PC-9 (cell line): ENCODE measurements around the gene IQGAP3. TPM values are rescaled to one million over a fixed set of nuclear protein-coding genes. Genes with fewer than 3 reads are reported as not detected.

Source experiments
- BruUV-seq: library from RNA; stranded (reverse); fragments of 400-500 nt; replicated peaks from 2 replicates; lab custom pipeline; 2021; lab: Mats Ljungman, UMichigan
- CTCF ChIA-PET: fragments of 300-600 bp; sonication (Branson Sonifier 250); formaldehyde crosslinking; loops from one replicate; lab custom pipeline; 2022; ENCODE audit warnings: antibody characterized with exemption; lab: Charles Lee
- POLR2A ChIA-PET: fragments of 300-600 bp; sonication (Branson Sonifier 250); formaldehyde crosslinking; loops from one replicate; lab custom pipeline; 2022; ENCODE audit warnings: antibody characterized with exemption; ENCODE audit not compliant: unreplicated experiment; lab: Charles Lee
- DNase-seq, 2 experiments: peaks; one replicate each; pipeline versions ENCODE4 v3.0.0 to v3.0.0-alpha.2; 2015 to 2022; ENCODE audit warnings: mixed read lengths in 1 of 2
- H2AFZ ChIP-seq: fragments of 200-600 bp; sonication (generic); 2 replicates; pipeline ENCODE4 v1.8.1; 2017; ENCODE audit warnings: antibody characterized with exemption
- H3F3A ChIP-seq: fragments of 200-600 bp; sonication (generic); 2 replicates; pipeline ENCODE4 v1.8.1; 2017; ENCODE audit warnings: antibody characterized with exemption, mild to moderate bottlenecking, low read depth; ENCODE audit not compliant: insufficient read depth
- H3K27ac ChIP-seq: fragments of 200-600 bp; sonication (generic); 2 replicates; pipeline ENCODE4 v1.6.1; 2016; ENCODE audit warnings: mixed run types
- H3K27me3 ChIP-seq: fragments of 200-600 bp; sonication (generic); 2 replicates; pipeline ENCODE4 v1.6.1; 2016; ENCODE audit warnings: low read depth, mixed run types; ENCODE audit not compliant: insufficient read depth
- H3K36me3 ChIP-seq: fragments of 200-600 bp; sonication (generic); 2 replicates; pipeline ENCODE4 v1.6.1; 2016; ENCODE audit warnings: low read depth, mixed run types
- H3K4me1 ChIP-seq: fragments of 200-600 bp; sonication (generic); replicated peaks from 2 replicates; pipeline ENCODE4 v1.6.1; 2016; ENCODE audit warnings: mixed run types; ENCODE audit not compliant: insufficient read depth
- H3K4me2 ChIP-seq: fragments of 200-600 bp; sonication (generic); 2 replicates; pipeline ENCODE4 v1.6.1; 2017; ENCODE audit warnings: mixed run types
- H3K4me3 ChIP-seq: fragments of 200-600 bp; sonication (generic); 2 replicates; pipeline ENCODE4 v1.6.1; 2016; ENCODE audit warnings: mixed run types
- H3K79me2 ChIP-seq: fragments of 200-600 bp; sonication (generic); 2 replicates; pipeline ENCODE4 v1.6.1; 2017; ENCODE audit warnings: low read depth, mixed run types
- H3K9me2 ChIP-seq: fragments of 200-600 bp; sonication (generic); 2 replicates; pipeline ENCODE4 v1.8.1; 2017; ENCODE audit warnings: mild to moderate bottlenecking; ENCODE audit not compliant: insufficient read depth
- H3K9me3 ChIP-seq: fragments of 200-600 bp; sonication (generic); 2 replicates; pipeline ENCODE4 v1.8.1; 2016; ENCODE audit warnings: low read depth; ENCODE audit not compliant: insufficient read depth
- H4K20me1 ChIP-seq: fragments of 200-600 bp; sonication (generic); 2 replicates; pipeline ENCODE4 v1.8.1; 2017; ENCODE audit not compliant: insufficient read depth
- EZH2 ChIP-seq: fragments of 200-600 bp; sonication (generic); IDR thresholded peaks from 2 replicates; pipeline ENCODE4 v1.8.0; 2017; ENCODE audit warnings: antibody characterized with exemption, low read depth
- intact Hi-C: fragments of 100-400 bp; cut with micrococcal nuclease; formaldehyde crosslinking; loops from one replicate; pipeline ENCODE4 v1.10.0; 2022; ENCODE audit not compliant: unreplicated experiment
- total RNA-seq: library from RNA; stranded (reverse); gene quantifications from 2 replicates; pipeline ENCODE4 v1.2.3, GENCODE V29; 2021
- TF ChIP-seq, protein P1 (sequence below): fragments of 200-600 bp; sonication (generic); conservative IDR thresholded peaks from 2 replicates; pipeline ENCODE4 v1.6.1; 2017; ENCODE audit warnings: mixed run types, antibody characterized with exemption, mild to moderate bottlenecking, moderate library complexity

IQGAP3 gene
- total RNA-seq, 1 experiment from 2014 or later = 63.1 TPM

DNA sequence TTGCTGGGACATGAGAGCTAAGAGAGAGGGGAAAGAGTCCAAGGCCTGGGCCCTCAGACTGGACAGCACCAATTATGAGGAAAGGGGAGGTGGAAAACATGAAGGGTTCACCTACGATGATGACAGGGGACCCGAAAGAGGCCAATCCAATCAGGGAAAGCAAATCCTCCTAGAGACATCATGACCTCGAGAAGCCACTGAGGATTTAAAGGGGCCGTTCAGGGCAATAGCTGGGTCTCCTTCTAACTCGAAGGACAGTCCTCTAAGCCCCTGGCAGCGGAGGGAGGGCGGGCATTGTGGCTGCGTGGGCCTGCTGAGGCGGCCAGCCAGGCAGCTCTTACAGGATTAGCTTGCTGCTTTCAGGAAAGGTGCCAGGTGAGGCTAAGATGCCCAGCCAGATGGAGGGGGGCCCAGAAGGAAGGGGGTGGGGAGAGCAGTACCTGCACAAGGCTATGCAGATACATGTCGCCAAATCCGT is 79.2 kb downstream of the IQGAP3 start:
- CTCF ChIA-PET = no interaction called here
- H2AFZ ChIP-seq = no peak overlapping the region
- no peak for TF ChIP-seq EZH2
- TF ChIP-seq, protein P1, sequence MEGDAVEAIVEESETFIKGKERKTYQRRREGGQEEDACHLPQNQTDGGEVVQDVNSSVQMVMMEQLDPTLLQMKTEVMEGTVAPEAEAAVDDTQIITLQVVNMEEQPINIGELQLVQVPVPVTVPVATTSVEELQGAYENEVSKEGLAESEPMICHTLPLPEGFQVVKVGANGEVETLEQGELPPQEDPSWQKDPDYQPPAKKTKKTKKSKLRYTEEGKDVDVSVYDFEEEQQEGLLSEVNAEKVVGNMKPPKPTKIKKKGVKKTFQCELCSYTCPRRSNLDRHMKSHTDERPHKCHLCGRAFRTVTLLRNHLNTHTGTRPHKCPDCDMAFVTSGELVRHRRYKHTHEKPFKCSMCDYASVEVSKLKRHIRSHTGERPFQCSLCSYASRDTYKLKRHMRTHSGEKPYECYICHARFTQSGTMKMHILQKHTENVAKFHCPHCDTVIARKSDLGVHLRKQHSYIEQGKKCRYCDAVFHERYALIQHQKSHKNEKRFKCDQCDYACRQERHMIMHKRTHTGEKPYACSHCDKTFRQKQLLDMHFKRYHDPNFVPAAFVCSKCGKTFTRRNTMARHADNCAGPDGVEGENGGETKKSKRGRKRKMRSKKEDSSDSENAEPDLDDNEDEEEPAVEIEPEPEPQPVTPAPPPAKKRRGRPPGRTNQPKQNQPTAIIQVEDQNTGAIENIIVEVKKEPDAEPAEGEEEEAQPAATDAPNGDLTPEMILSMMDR = no peak
- POLR2A ChIA-PET = no interaction called here
- no peaks in the 10 kb centered on the region for H3K9me2 ChIP-seq
- peaks cover 97% of the 10 kb centered on the region for H4K20me1 ChIP-seq
- intact Hi-C loops = no loop called here
- H3K4me1 ChIP-seq = peaks cover 34% of the 10 kb centered on the region
- no peak for DNase-seq
- no peaks in the 10 kb centered on the region for H3K27me3 ChIP-seq
- BruUV-seq = no TSS peak
- H3F3A ChIP-seq = peaks cover 18% of the 10 kb centered on the region; the same call in 1 of the 2 replicates
- H3K4me2 ChIP-seq = no peak overlapping the region
- no peaks in the 10 kb centered on the region for H3K36me3 ChIP-seq
- H3K27ac ChIP-seq = no peak overlapping the region
- H3K4me3 ChIP-seq = no peak overlapping the region
- H3K9me3 ChIP-seq = no peaks in the 10 kb centered on the region
- peaks cover 90% of the 10 kb centered on the region for H3K79me2 ChIP-seq

DNA sequence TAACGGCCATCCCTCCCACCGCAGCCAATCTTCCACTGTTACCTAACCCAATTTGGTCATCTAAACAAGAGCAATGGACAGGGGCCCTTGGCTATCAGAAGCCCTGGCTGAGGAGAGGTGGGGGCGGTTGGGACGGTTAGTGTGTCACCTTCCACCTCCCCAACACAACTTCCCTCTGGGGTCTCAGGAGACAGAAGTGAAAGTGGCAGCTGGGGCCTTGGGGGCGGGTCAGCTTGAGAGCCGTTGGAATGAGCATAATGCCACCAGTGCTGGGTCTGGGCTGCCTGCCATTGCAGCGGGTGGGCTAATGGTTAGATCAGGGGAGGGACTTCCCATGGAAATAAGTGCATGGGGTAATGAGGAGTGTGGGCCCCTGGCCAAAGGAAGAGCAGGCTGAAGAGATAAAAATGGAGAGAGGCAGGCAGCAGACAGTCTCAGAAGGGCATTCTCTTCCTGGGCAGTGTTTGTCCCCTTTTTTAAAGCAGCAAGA is 79.7 kb downstream of the IQGAP3 start:
- no peaks in the 10 kb centered on the region for H3K27me3 ChIP-seq
- H3K79me2 ChIP-seq = peaks cover 89% of the 10 kb centered on the region
- no peaks in the 10 kb centered on the region for H3K36me3 ChIP-seq
- no peak for DNase-seq
- H3K27ac ChIP-seq = no peak overlapping the region
- intact Hi-C loops = no loop called here
- CTCF ChIA-PET = no interaction called here
- TF ChIP-seq, protein P1 = no peak
- no peak for TF ChIP-seq EZH2
- no TSS peak for BruUV-seq
- H3K4me3 ChIP-seq = no peak overlapping the region
- no peaks in the 10 kb centered on the region for H3K9me3 ChIP-seq
- peaks cover 37% of the 10 kb centered on the region for H3K4me1 ChIP-seq
- peaks cover 97% of the 10 kb centered on the region for H4K20me1 ChIP-seq
- no peak overlapping the region for H3K4me2 ChIP-seq
- no peaks in the 10 kb centered on the region for H3K9me2 ChIP-seq
- peaks cover 19% of the 10 kb centered on the region; the same call in 1 of the 2 replicates for H3F3A ChIP-seq
- POLR2A ChIA-PET = no interaction called here
- H2AFZ ChIP-seq = no peak overlapping the region

DNA sequence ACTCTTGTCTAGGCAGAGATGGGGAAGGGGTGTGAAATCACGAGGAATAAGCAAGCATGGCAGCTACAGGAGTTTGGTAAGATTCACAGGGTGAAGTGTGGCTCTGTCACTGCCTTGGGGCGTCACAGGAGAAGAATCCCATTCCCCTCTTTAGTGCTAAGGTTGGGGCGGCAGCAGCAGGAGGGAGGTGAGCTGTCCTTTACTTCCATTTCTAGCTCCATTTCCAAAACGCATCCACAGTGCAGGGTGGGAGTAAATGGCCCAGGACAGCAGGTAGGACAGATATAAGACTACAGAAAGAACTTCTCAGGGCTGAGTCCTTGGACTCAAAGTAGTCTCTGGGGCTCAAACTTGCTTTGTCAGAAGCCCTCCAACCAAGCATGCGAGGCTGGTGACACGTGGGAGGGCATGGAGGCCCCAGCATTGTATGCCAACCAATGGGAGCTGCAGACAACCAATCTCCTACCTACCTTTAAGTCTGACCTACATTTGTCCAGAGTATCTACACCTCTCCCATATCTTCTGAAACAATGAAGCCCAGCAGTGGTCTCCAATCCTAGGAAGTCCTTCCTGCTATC is 80.3 kb downstream of the IQGAP3 start:
- no peaks in the 10 kb centered on the region for H3K27me3 ChIP-seq
- peaks cover 42% of the 10 kb centered on the region for H3K4me1 ChIP-seq
- DNase-seq = no peak
- no TSS peak for BruUV-seq
- no peak overlapping the region for H3K4me3 ChIP-seq
- peaks cover 97% of the 10 kb centered on the region for H4K20me1 ChIP-seq
- no peak for TF ChIP-seq EZH2
- TF ChIP-seq, protein P1 = no peak
- H3K9me3 ChIP-seq = no peaks in the 10 kb centered on the region
- POLR2A ChIA-PET = interaction anchor here (0.6 kb wide), 1 partner anchor 35 kb away, joined by 10 read pairs; no protein-coding TSS in a partner anchor
- H3K9me2 ChIP-seq = no peaks in the 10 kb centered on the region
- CTCF ChIA-PET = interaction anchor here (0.5 kb wide), 1 partner anchor 106 kb away, joined by 4 read pairs; no protein-coding TSS in a partner anchor
- no peak overlapping the region for H2AFZ ChIP-seq
- intact Hi-C loops = no loop called here
- no peak overlapping the region for H3K4me2 ChIP-seq
- H3K36me3 ChIP-seq = no peaks in the 10 kb centered on the region
- H3K79me2 ChIP-seq = peaks cover 89% of the 10 kb centered on the region
- no peak overlapping the region for H3K27ac ChIP-seq
- H3F3A ChIP-seq = peaks cover 18% of the 10 kb centered on the region; the same call in 1 of the 2 replicates
